Upper lobe of left lung (tissue), 6 donors: ENCODE data around the gene ITPRIP. TPM values are rescaled to one million over a fixed set of nuclear protein-coding genes. Genes with fewer than 3 reads are reported as not detected.

Experiments
- ATAC-seq, 2 donors: fragments of 200-7000 bp; cut with Tn5 transposase; one replicate each; pipeline ENCODE4 v1.9.1; 2022; ENCODE audit warnings: mild to moderate bottlenecking in 2 of 2, moderate library complexity in 2 of 2; ENCODE audit not compliant: low FRiP score in 2 of 2
- DNase-seq, 2 donors: peaks; one replicate each; pipeline ENCODE4 v3.0.0-alpha.2; 2019 to 2020
- H3K27ac ChIP-seq, 4 donors: fragments of 200-600 bp; sonication (generic); one replicate each; pipeline ENCODE4 v1.5.1; 2016 to 2019
- H3K27me3 ChIP-seq, 4 donors: fragments of 200-600 bp; sonication (generic); one replicate each; pipeline ENCODE4 v1.5.1; 2017 to 2019
- H3K36me3 ChIP-seq, 4 donors: fragments of 200-600 bp; sonication (generic); one replicate each; pipeline ENCODE4 v1.5.1; 2016 to 2019
- H3K4me1 ChIP-seq, 4 donors: fragments of 200-600 bp; sonication (generic); one replicate each; pipeline ENCODE4 v1.5.1; 2018 to 2019
- H3K4me3 ChIP-seq, 4 donors: fragments of 200-600 bp; sonication (generic); one replicate each; pipeline ENCODE4 v1.5.1; 2017 to 2019; ENCODE audit warnings: mild to moderate bottlenecking in 2 of 4, moderate library complexity in 1 of 4
- H3K9me3 ChIP-seq, 4 donors: fragments of 200-600 bp; sonication (generic); one replicate each; pipeline ENCODE4 v1.5.1; 2018 to 2019
- EP300 ChIP-seq, 4 donors: sonication (generic); formaldehyde crosslinking; IDR thresholded peaks; one replicate each; pipeline ENCODE4 v1.5.1; 2017; ENCODE audit warnings: antibody characterized with exemption in 4 of 4, control low read depth in 2 of 4
- POLR2A ChIP-seq, 4 donors: fragments of 450-650 bp; IDR thresholded peaks; one replicate each; pipeline ENCODE4 v1.5.1; 2016 to 2017; ENCODE audit warnings: antibody characterized with exemption in 4 of 4, mild to moderate bottlenecking in 2 of 4
- POLR2AphosphoS5 ChIP-seq, 2 donors: sonication (generic); formaldehyde crosslinking; IDR thresholded peaks; one replicate each; pipeline ENCODE4 v1.5.1; 2017; ENCODE audit warnings: antibody characterized with exemption in 2 of 2
- WGBS, 2 donors: methylation state at CpG; one replicate each; pipeline ENCODE4 v1.1.5; 2017 to 2018; 5-methylcytosine and 5-hydroxymethylcytosine counted together
- total RNA-seq, 6 donors: library from RNA; depleted of rRNA in 4 of 6; stranded (reverse); fragments of >200 nt in 4 of 6; gene quantifications; one replicate each; pipeline versions ENCODE4 v1.1.0 to v1.2.1, GENCODE V29; 2016 to 2021
- TF ChIP-seq, protein P1 (sequence below), 6 experiments: fragments of 450-650 bp in 4 of 6; fragments of 200-600 bp in 2 of 6; sonication (generic) in 2 of 6; IDR thresholded peaks; one replicate each; pipeline ENCODE4 v1.5.1; 2016 to 2019; ENCODE audit warnings: antibody characterized with exemption in 6 of 6
- donor health status: DM: no; HTN: no; CAD: no; lungs with moderate emphysema.
- donor health status: DM: no; HTN: yes; CAD: no; lungs with severe emphysema.

Gene ITPRIP
- total RNA-seq, 6 donors from 2014 or later, result 28.3 to 86.2 (median 34.4) TPM

DNA sequence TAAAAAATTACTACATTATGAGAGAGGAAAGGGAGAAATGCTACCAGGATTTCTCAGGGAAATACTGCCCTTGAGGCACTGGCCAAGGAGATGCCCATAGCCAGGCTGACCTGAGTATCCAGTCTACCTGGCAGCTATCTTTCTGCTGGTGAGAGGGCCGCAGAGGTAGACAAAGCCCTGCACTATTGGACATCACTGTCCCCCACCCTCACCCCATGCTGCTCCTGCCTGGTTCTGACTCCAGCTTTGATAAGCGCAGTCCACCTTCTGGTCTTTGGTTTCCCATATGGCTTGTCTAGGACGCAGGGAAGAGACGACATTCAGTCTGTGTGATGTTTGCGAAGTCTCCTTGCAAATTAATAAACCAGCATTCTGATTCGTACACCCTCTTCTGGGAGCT is 3.7 kb downstream of the ITPRIP start:
- TF ChIP-seq POLR2A (IDR thresholded peaks at IDR 0.05) (no peak), EP300 (IDR thresholded peaks at IDR 0.05) (no peak), POLR2AphosphoS5 (IDR thresholded peaks at IDR 0.05) (no peak)
- TF ChIP-seq, protein P1, sequence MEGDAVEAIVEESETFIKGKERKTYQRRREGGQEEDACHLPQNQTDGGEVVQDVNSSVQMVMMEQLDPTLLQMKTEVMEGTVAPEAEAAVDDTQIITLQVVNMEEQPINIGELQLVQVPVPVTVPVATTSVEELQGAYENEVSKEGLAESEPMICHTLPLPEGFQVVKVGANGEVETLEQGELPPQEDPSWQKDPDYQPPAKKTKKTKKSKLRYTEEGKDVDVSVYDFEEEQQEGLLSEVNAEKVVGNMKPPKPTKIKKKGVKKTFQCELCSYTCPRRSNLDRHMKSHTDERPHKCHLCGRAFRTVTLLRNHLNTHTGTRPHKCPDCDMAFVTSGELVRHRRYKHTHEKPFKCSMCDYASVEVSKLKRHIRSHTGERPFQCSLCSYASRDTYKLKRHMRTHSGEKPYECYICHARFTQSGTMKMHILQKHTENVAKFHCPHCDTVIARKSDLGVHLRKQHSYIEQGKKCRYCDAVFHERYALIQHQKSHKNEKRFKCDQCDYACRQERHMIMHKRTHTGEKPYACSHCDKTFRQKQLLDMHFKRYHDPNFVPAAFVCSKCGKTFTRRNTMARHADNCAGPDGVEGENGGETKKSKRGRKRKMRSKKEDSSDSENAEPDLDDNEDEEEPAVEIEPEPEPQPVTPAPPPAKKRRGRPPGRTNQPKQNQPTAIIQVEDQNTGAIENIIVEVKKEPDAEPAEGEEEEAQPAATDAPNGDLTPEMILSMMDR (IDR thresholded peaks at IDR 0.05), result no peak
- Histone ChIP-seq H3K27me3 (no peaks in the 10 kb centered on the region), H3K36me3 (peaks cover 0 to 12% (median 0%) of the 10 kb centered on the region in 4 donors), H3K4me1 (peaks cover 65 to 85% (median 72%) of the 10 kb centered on the region in 4 donors), H3K4me3 (peak overlapping the region in 1 of 4 donors; percentile 83), H3K9me3 (no peaks in the 10 kb centered on the region), H3K27ac (peak overlapping the region; percentile 99 to 100 (median 99))
- WGBS, 2 donors, result 95 to 99% methylated on average over 6 of the region's 6 CpGs
- DNase-seq (peak in 1 of 2 donors; percentile 10), ATAC-seq (no peak)

- H3K4me3 ChIP-seq, result peak overlapping the region in 1 of 4 donors; percentile 4
These were observed 4.4 kb downstream of the ITPRIP start for GRCh38 chr10:104333728-104334373.

GRCh38 chr10:104333032-104333727 is 5.1 kb downstream of the ITPRIP start:
- H3K9me3 ChIP-seq, result no peaks in the 10 kb centered on the region
- ATAC-seq, result no peak
- peak in 1 of 2 donors; percentile 29 for DNase-seq
- peak overlapping the region; percentile 88 to 100 (median 94) for H3K27ac ChIP-seq
- peaks cover 0 to 12% (median 0%) of the 10 kb centered on the region in 4 donors for H3K36me3 ChIP-seq
- no peaks in the 10 kb centered on the region for H3K27me3 ChIP-seq
- no peak overlapping the region for H3K4me3 ChIP-seq
- H3K4me1 ChIP-seq, result peaks cover 78 to 92% (median 83%) of the 10 kb centered on the region in 4 donors
- 72 to 77% methylated on average over 12 to 13 of the region's 13 CpGs for WGBS, 2 donors
- TF ChIP-seq POLR2A (IDR thresholded peaks at IDR 0.05) (no peak), EP300 (IDR thresholded peaks at IDR 0.05) (no peak), POLR2AphosphoS5 (IDR thresholded peaks at IDR 0.05) (peak; percentile 52 to 53)
- TF ChIP-seq, protein P1 (IDR thresholded peaks at IDR 0.05), result no peak

More at GRCh38 chr10:104333728-104334373, 4.4 kb downstream of the ITPRIP start:
- Histone ChIP-seq H3K4me1 (peaks cover 72 to 85% (median 76%) of the 10 kb centered on the region in 4 donors), H3K27me3 (no peaks in the 10 kb centered on the region), H3K36me3 (peaks cover 0 to 12% (median 0%) of the 10 kb centered on the region in 4 donors), H3K9me3 (no peaks in the 10 kb centered on the region), H3K27ac (peak overlapping the region; percentile 88 to 100 (median 94))
- DNase-seq (peak in 1 of 2 donors; percentile 19), ATAC-seq (no peak)
- 76 to 77% methylated on average over 5 to 15 of the region's 15 CpGs for WGBS, 2 donors
- no peak for TF ChIP-seq POLR2A (IDR thresholded peaks at IDR 0.05)
- no peak for TF ChIP-seq EP300 (IDR thresholded peaks at IDR 0.05)
- TF ChIP-seq POLR2AphosphoS5 (IDR thresholded peaks at IDR 0.05), result no peak
- TF ChIP-seq, protein P1 (IDR thresholded peaks at IDR 0.05), result no peak

GRCh38 chr10:104332243-104333031 is 5.8 kb downstream of the ITPRIP start:
- peak overlapping the region; percentile 88 to 100 (median 94) for H3K27ac ChIP-seq
- peak in 1 of 2 donors; percentile 19 for DNase-seq
- H3K9me3 ChIP-seq, result no peaks in the 10 kb centered on the region
- no peak overlapping the region for H3K4me3 ChIP-seq
- TF ChIP-seq, protein P1 (IDR thresholded peaks at IDR 0.05), result no peak
- peak in 1 of 2 donors; percentile 35 for TF ChIP-seq POLR2AphosphoS5 (IDR thresholded peaks at IDR 0.05)
- peak in 1 of 4 donors; percentile 18 for TF ChIP-seq EP300 (IDR thresholded peaks at IDR 0.05)
- H3K27me3 ChIP-seq, result no peaks in the 10 kb centered on the region
- WGBS, 2 donors, result 79 to 81% methylated on average over 11 of the region's 11 CpGs
- H3K4me1 ChIP-seq, result peaks cover 86 to 99% (median 90%) of the 10 kb centered on the region in 4 donors
- ATAC-seq, result no peak
- peaks cover 0 to 12% (median 0%) of the 10 kb centered on the region in 4 donors for H3K36me3 ChIP-seq
